OCI-LY1 (cell line): ENCODE results near the gene C9orf43.

ENCODE experiments used
- CTCF ChIP-seq: fragments of 200-600 bp; sonication (generic), shearing (Covaris generic); IDR thresholded peaks from 2 replicates; pipeline ENCODE4 v1.5.1; 2017; ENCODE audit warnings: mild to moderate bottlenecking, antibody characterized with exemption, low read length, moderate library complexity, mixed read lengths
- EZH2 ChIP-seq: fragments of 200-600 bp; sonication (generic), shearing (Covaris generic); IDR thresholded peaks from 2 replicates; pipeline ENCODE4 v1.8.0; 2017; ENCODE audit warnings: borderline replicate concordance, mixed run types, mild to moderate bottlenecking, antibody characterized with exemption, low read length, moderate library complexity, mixed read lengths

- no peak for TF ChIP-seq CTCF
- TF ChIP-seq EZH2, result no peak
These were observed 11.2 kb downstream of the C9orf43 start for GRCh38 chr9:113421726-113422125.
